ENCODE measurements around the gene ANKRD13D.

DNA sequence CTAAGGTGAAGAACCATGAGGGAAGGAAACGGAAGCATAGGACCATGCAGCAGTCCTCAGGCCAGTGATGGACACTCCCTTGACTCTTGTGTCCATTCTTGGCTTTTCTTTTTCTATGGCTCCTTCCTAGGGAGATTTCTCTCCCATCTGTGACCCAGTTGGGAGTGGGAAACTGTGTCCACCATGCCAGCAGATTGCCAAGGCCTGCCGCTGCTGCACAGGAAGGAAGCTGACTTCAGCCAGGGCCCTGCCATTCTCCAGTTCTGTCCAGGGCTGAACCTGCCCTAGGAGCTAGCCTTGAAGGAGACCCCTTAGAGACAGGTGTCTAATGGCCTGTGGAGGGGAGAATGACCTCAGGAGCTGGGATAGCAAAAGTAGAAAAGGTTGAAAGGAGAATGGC, 31.6 kb downstream of the ANKRD13D start:
- TF ChIP-seq, protein P1, sequence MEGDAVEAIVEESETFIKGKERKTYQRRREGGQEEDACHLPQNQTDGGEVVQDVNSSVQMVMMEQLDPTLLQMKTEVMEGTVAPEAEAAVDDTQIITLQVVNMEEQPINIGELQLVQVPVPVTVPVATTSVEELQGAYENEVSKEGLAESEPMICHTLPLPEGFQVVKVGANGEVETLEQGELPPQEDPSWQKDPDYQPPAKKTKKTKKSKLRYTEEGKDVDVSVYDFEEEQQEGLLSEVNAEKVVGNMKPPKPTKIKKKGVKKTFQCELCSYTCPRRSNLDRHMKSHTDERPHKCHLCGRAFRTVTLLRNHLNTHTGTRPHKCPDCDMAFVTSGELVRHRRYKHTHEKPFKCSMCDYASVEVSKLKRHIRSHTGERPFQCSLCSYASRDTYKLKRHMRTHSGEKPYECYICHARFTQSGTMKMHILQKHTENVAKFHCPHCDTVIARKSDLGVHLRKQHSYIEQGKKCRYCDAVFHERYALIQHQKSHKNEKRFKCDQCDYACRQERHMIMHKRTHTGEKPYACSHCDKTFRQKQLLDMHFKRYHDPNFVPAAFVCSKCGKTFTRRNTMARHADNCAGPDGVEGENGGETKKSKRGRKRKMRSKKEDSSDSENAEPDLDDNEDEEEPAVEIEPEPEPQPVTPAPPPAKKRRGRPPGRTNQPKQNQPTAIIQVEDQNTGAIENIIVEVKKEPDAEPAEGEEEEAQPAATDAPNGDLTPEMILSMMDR (IDR thresholded peaks at IDR 0.05; ENCODE audit: insufficient read depth, low read depth, low read length), result no peak
- TF ChIP-seq EZH2 (IDR thresholded peaks at IDR 0.05; ENCODE audit: insufficient read depth, low read length), result no peak

Measured in astrocyte (in vitro differentiated cells and primary cell).